Thyroid gland (tissue), 4 donors: ENCODE results near the gene RILP. TPM values are rescaled to one million over a fixed set of nuclear protein-coding genes. Genes with fewer than 3 reads are reported as not detected.
A peak's percentile ranks its signal among the peaks of the same experiment; 100 is the strongest.

Source experiments
- DNase-seq, 2 donors: peaks; one replicate each; pipeline ENCODE4 v3.0.0-alpha.2; 2019
- H3K27ac ChIP-seq, 3 donors: fragments of 200-600 bp; sonication (generic); 1 replicate in 2 of 3; 2 replicates in 1 of 3; pipeline ENCODE4 v1.5.1; 2016 to 2019; ENCODE audit warnings: mild to moderate bottlenecking in 1 of 3, moderate library complexity in 1 of 3
- H3K27me3 ChIP-seq: fragments of 200-600 bp; sonication (generic); one replicate; pipeline ENCODE4 v1.5.1; 2019
- H3K36me3 ChIP-seq, 2 donors: fragments of 200-600 bp; sonication (generic); one replicate each; pipeline ENCODE4 v1.5.1; 2016 to 2019
- H3K4me1 ChIP-seq, 2 donors: fragments of 200-600 bp; sonication (generic); one replicate each; pipeline ENCODE4 v1.5.1; 2017 to 2019
- H3K4me3 ChIP-seq, 3 donors: fragments of 200-600 bp; sonication (generic); replicated peaks in 1 of 3; 1 replicate in 2 of 3; 2 replicates in 1 of 3; pipeline ENCODE4 v1.5.1; 2016; ENCODE audit warnings: mild to moderate bottlenecking in 1 of 3
- H3K9me3 ChIP-seq: fragments of 200-600 bp; sonication (generic); one replicate; pipeline ENCODE4 v1.5.1; 2017
- POLR2A ChIP-seq, 2 donors: fragments of 450-650 bp; IDR thresholded peaks; one replicate each; pipeline ENCODE4 v1.6.1; 2017; ENCODE audit warnings: antibody characterized with exemption in 2 of 2, mild to moderate bottlenecking in 2 of 2, moderate library complexity in 1 of 2
- WGBS, 2 donors: methylation state at CpG; one replicate each; pipeline ENCODE4 v1.1.5; 2017; 5-methylcytosine and 5-hydroxymethylcytosine counted together
- intact Hi-C: fragments of 100-400 bp; cut with DNase I; formaldehyde crosslinking; loops from one replicate; pipeline ENCODE4 v1.15.1; 2023
- total RNA-seq, 4 donors: library from RNA; depleted of rRNA; stranded (reverse); fragments of >200 nt; gene quantifications; one replicate each; pipeline ENCODE4 v1.2.3, GENCODE V29; 2016
- TF ChIP-seq, protein P1 (sequence below), 6 experiments: fragments of 200-600 bp in 3 of 6; fragments of 450-650 bp in 3 of 6; sonication (generic) in 3 of 6; IDR thresholded peaks; one replicate each; pipeline ENCODE4 v1.5.1; 2016 to 2019; ENCODE audit warnings: antibody characterized with exemption in 6 of 6, mild to moderate bottlenecking in 2 of 6, inconsistent platforms in 1 of 6, moderate library complexity in 1 of 6

RILP gene
- total RNA-seq, 4 donors from 2014 or later, result 67.5 to 140 (median 124) TPM

GRCh38 chr17:1617620-1618174, 32.0 kb downstream of the RILP start:
- WGBS, 2 donors, result 72 to 79% methylated on average over 20 of the region's 20 CpGs
- H3K9me3 ChIP-seq, result no peaks in the 10 kb centered on the region
- no peak overlapping the region for H3K4me3 ChIP-seq
- no peaks in the 10 kb centered on the region for H3K4me1 ChIP-seq
- no peak for TF ChIP-seq POLR2A (IDR thresholded peaks at IDR 0.05)
- TF ChIP-seq, protein P1, sequence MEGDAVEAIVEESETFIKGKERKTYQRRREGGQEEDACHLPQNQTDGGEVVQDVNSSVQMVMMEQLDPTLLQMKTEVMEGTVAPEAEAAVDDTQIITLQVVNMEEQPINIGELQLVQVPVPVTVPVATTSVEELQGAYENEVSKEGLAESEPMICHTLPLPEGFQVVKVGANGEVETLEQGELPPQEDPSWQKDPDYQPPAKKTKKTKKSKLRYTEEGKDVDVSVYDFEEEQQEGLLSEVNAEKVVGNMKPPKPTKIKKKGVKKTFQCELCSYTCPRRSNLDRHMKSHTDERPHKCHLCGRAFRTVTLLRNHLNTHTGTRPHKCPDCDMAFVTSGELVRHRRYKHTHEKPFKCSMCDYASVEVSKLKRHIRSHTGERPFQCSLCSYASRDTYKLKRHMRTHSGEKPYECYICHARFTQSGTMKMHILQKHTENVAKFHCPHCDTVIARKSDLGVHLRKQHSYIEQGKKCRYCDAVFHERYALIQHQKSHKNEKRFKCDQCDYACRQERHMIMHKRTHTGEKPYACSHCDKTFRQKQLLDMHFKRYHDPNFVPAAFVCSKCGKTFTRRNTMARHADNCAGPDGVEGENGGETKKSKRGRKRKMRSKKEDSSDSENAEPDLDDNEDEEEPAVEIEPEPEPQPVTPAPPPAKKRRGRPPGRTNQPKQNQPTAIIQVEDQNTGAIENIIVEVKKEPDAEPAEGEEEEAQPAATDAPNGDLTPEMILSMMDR (IDR thresholded peaks at IDR 0.05), result no peak
- no peak overlapping the region for H3K27ac ChIP-seq
- no peaks in the 10 kb centered on the region for H3K36me3 ChIP-seq
- H3K27me3 ChIP-seq, result no peaks in the 10 kb centered on the region
- DNase-seq, result no peak
- intact Hi-C loops, result no loop called here

- WGBS, 2 donors, result 91 to 96% methylated on average over 12 to 13 of the region's 13 CpGs
- Histone ChIP-seq H3K36me3 (no peaks in the 10 kb centered on the region), H3K27me3 (no peaks in the 10 kb centered on the region), H3K27ac (no peak overlapping the region), H3K4me1 (peaks cover 0 to 11% of the 10 kb centered on the region in 2 donors), H3K9me3 (no peaks in the 10 kb centered on the region), H3K4me3 (no peak overlapping the region)
- DNase-seq, result no peak
- intact Hi-C loops, result no loop called here
- TF ChIP-seq POLR2A (IDR thresholded peaks at IDR 0.05), result no peak
- TF ChIP-seq, protein P1 (IDR thresholded peaks at IDR 0.05), result no peak
Observed at GRCh38 chr17:1616101-1616500, 33.6 kb downstream of the RILP start.

DNA sequence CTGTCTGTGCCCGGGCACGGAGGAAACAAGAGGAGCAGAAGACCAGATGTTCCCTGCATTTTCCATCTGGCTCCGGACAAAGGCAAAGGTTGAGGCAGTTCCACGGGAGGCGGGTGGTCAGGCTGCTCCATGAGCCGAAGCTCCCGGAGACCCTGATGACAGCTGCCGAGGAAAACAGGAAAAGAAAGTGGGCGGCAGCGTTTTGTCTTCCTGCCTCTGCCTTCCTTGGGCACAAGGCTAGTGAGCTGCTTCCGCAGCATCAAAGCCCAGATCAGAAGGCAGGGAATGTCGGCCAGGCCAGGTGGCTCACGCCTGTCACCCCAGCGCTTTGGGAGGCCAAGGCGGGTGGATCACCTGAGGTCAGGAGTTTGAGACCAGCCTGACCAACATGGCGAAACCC, 37.3 kb downstream of the RILP start:
- no peak overlapping the region for H3K4me3 ChIP-seq
- peak overlapping the region in 1 of 3 donors; percentile 53 for H3K27ac ChIP-seq
- H3K27me3 ChIP-seq, result no peaks in the 10 kb centered on the region
- WGBS, 2 donors, result 79 to 84% methylated on average over 12 to 16 of the region's 16 CpGs
- H3K4me1 ChIP-seq, result peaks cover 20 to 37% of the 10 kb centered on the region in 2 donors
- no peak for DNase-seq
- TF ChIP-seq POLR2A (IDR thresholded peaks at IDR 0.05), result no peak
- TF ChIP-seq, protein P1 (IDR thresholded peaks at IDR 0.05), result no peak
- no peaks in the 10 kb centered on the region for H3K9me3 ChIP-seq
- intact Hi-C loops, result no loop called here
- no peaks in the 10 kb centered on the region for H3K36me3 ChIP-seq

DNA sequence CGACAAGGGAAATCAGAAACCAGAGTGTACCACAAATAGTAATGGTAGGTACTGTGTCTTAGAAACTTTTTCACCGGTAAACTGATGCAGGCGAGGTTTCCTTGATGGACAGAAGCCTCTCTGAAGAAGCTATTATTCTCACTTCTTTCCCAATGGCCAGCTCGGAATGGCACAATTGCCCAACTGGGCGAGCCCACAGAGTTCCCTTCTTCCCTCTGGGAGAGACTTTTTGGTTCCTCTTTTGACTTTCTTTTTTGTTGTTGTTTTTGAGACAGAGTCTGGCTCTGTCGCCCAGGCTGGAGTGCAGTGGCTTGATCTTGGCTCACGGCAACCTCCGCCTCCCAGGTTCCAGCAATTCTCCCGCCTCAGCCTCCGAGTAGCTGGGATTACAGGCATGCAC, 38.0 kb downstream of the RILP start:
- no peaks in the 10 kb centered on the region for H3K9me3 ChIP-seq
- 82 to 86% methylated on average over 10 of the region's 10 CpGs for WGBS, 2 donors
- peak overlapping the region in 1 of 3 donors; percentile 53 for H3K27ac ChIP-seq
- no peak overlapping the region for H3K4me3 ChIP-seq
- intact Hi-C loops, result no loop called here
- TF ChIP-seq, protein P1 (IDR thresholded peaks at IDR 0.05), result no peak
- no peak for TF ChIP-seq POLR2A (IDR thresholded peaks at IDR 0.05)
- no peaks in the 10 kb centered on the region for H3K36me3 ChIP-seq
- H3K27me3 ChIP-seq, result no peaks in the 10 kb centered on the region
- no peak for DNase-seq
- H3K4me1 ChIP-seq, result peaks cover 25 to 44% of the 10 kb centered on the region in 2 donors

DNA sequence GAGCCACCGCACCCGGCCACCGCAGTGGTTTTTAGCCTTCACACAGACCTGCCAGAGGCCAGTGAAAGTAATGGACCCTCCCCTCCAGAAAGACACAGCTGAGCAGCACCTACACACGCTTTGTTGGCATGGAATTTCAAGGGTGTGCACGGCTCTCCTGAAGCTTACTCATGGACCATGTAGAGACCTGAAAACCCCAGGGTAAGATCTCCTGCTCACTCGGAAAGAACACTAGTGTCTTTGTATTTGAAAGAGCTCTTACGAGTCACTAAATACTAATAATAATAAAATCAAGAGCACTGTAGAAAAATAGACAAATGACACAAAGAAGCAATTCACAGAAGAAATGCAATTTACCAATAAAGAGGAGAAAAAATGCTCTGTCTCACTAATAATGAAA, 41.0 kb downstream of the RILP start:
- TF ChIP-seq, protein P1 (IDR thresholded peaks at IDR 0.05), result no peak
- TF ChIP-seq POLR2A (IDR thresholded peaks at IDR 0.05), result no peak
- peaks cover 46 to 64% of the 10 kb centered on the region in 2 donors for H3K4me1 ChIP-seq
- 15 to 45% methylated on average over 4 to 7 of the region's 7 CpGs for WGBS, 2 donors
- H3K36me3 ChIP-seq, result no peaks in the 10 kb centered on the region
- peak; percentile 78 to 80 for DNase-seq
- intact Hi-C loops, result no loop called here
- no peaks in the 10 kb centered on the region for H3K9me3 ChIP-seq
- no peak overlapping the region for H3K4me3 ChIP-seq
- H3K27me3 ChIP-seq, result no peaks in the 10 kb centered on the region
- H3K27ac ChIP-seq, result peak overlapping the region; percentile 33 to 87 (median 49)
